Measurements from ENCODE around the gene NME4. TPM values are rescaled to one million over a fixed set of nuclear protein-coding genes. Genes with fewer than 3 reads are reported as not detected.

The NME4 gene
- polyA plus RNA-seq, 2 donors = 40.3 to 41.9 TPM

GRCh38 chr16:441447-441846, 44.4 kb downstream of the NME4 start:
- Histone ChIP-seq H3K27me3 (ENCODE audit: control insufficient read depth in 1 of 2, insufficient read depth in 2 of 2, low read length in 2 of 2) (no peaks in the 10 kb centered on the region), H3K27ac (ENCODE audit: low read depth in 2 of 2, low read length in 1 of 2) (no peak overlapping the region), H3K4me3 (ENCODE audit: low read depth in 1 of 2, low read length in 2 of 2) (no peak overlapping the region), H3K4me1 (ENCODE audit: control insufficient read depth in 2 of 2, insufficient read depth in 2 of 2, low read length in 1 of 2) (no peaks in the 10 kb centered on the region), H3K9me3 (ENCODE audit: control insufficient read depth in 2 of 2, insufficient read depth in 1 of 2, low read depth in 1 of 2, low read length in 1 of 2) (peaks cover 0 to 4% of the 10 kb centered on the region in 2 donors), H3K36me3 (ENCODE audit: control insufficient read depth in 2 of 2, insufficient read depth in 2 of 2, low read length in 1 of 2) (no peaks in the 10 kb centered on the region)
- 90 to 95% methylated on average over 6 of the region's 6 CpGs for WGBS, 2 donors

DNA sequence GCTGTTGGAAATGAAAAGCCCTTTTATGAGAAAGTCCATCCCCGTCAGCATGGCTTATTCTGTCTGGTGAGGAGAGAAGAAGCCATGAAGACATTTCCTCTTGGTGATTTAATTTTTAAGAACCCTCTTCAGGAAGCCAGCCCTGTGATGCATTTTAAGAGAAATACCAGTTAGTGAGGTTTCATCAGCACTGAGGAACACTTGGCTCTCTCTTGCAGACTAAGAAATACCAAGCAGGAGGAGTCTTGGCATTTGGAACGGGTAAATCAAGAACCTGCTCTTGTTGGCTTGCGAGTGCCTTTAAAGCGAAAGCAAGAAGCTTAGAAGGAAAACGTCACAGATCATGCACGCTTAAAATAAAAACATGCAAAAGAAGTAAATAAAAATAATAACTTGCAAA, 46.0 kb downstream of the NME4 start:
- Histone ChIP-seq H3K36me3 (ENCODE audit: control insufficient read depth in 2 of 2, insufficient read depth in 2 of 2, low read length in 1 of 2) (no peaks in the 10 kb centered on the region), H3K4me3 (ENCODE audit: low read depth in 1 of 2, low read length in 2 of 2) (no peak overlapping the region), H3K27ac (ENCODE audit: low read depth in 2 of 2, low read length in 1 of 2) (no peak overlapping the region), H3K4me1 (ENCODE audit: control insufficient read depth in 2 of 2, insufficient read depth in 2 of 2, low read length in 1 of 2) (no peaks in the 10 kb centered on the region), H3K27me3 (ENCODE audit: control insufficient read depth in 1 of 2, insufficient read depth in 2 of 2, low read length in 2 of 2) (no peaks in the 10 kb centered on the region), H3K9me3 (ENCODE audit: control insufficient read depth in 2 of 2, insufficient read depth in 1 of 2, low read depth in 1 of 2, low read length in 1 of 2) (peaks cover 0 to 4% of the 10 kb centered on the region in 2 donors)
- WGBS, 2 donors = 69 to 77% methylated on average over 6 of the region's 6 CpGs

DNA sequence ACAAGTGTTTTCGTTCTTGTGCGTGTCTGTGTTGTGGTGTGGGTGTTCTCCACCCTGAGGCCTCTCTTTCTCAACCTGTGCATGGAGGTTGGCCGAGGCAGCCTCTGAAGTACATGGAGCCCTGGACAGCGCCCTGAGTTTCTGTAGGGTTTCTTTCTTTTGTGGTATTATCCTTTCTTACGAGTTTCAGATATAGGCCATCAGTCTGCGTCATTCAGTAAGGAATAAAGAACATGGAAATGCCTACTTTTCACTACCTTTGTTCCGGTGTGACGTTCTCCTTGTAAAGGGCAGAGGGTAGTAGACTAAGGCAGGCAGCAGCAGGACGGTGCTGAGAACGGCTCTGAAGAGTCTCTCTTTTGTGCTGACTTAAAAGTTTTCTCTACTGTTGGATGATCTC, 47.0 kb downstream of the NME4 start:
- Histone ChIP-seq H3K4me3 (ENCODE audit: low read depth in 1 of 2, low read length in 2 of 2) (no peak overlapping the region), H3K27ac (ENCODE audit: low read depth in 2 of 2, low read length in 1 of 2) (no peak overlapping the region), H3K27me3 (ENCODE audit: control insufficient read depth in 1 of 2, insufficient read depth in 2 of 2, low read length in 2 of 2) (no peaks in the 10 kb centered on the region), H3K4me1 (ENCODE audit: control insufficient read depth in 2 of 2, insufficient read depth in 2 of 2, low read length in 1 of 2) (no peaks in the 10 kb centered on the region), H3K9me3 (ENCODE audit: control insufficient read depth in 2 of 2, insufficient read depth in 1 of 2, low read depth in 1 of 2, low read length in 1 of 2) (peaks cover 0 to 4% of the 10 kb centered on the region in 2 donors), H3K36me3 (ENCODE audit: control insufficient read depth in 2 of 2, insufficient read depth in 2 of 2, low read length in 1 of 2) (no peaks in the 10 kb centered on the region)
- WGBS, 2 donors = 93 to 96% methylated on average over 10 of the region's 10 CpGs

GRCh38 chr16:445566-445965, 48.6 kb downstream of the NME4 start:
- WGBS, 2 donors = 80 to 81% methylated on average over 4 of the region's 4 CpGs
- Histone ChIP-seq H3K27ac (ENCODE audit: low read depth in 2 of 2, low read length in 1 of 2) (no peak overlapping the region), H3K9me3 (ENCODE audit: control insufficient read depth in 2 of 2, insufficient read depth in 1 of 2, low read depth in 1 of 2, low read length in 1 of 2) (peaks cover 0 to 4% of the 10 kb centered on the region in 2 donors), H3K27me3 (ENCODE audit: control insufficient read depth in 1 of 2, insufficient read depth in 2 of 2, low read length in 2 of 2) (no peaks in the 10 kb centered on the region), H3K4me3 (ENCODE audit: low read depth in 1 of 2, low read length in 2 of 2) (no peak overlapping the region), H3K4me1 (ENCODE audit: control insufficient read depth in 2 of 2, insufficient read depth in 2 of 2, low read length in 1 of 2) (peaks cover 0 to 2% of the 10 kb centered on the region in 2 donors), H3K36me3 (ENCODE audit: control insufficient read depth in 2 of 2, insufficient read depth in 2 of 2, low read length in 1 of 2) (no peaks in the 10 kb centered on the region)

Other genes starting within 250 kb of the NME4 start
- gene HBZ, start 244.6 kb upstream of the NME4 start, polyA plus RNA-seq = not detected
- not detected for gene HBM, start 231.2 kb upstream of the NME4 start, polyA plus RNA-seq
- 1 to 10 TPM in 1 of 2 donors, under 1 TPM in 1; 0.49 to 1.4 TPM for gene HBA2, start 224.3 kb upstream of the NME4 start, polyA plus RNA-seq
- under 1 TPM; 0.47 to 0.55 TPM for gene HBA1, start 220.5 kb upstream of the NME4 start, polyA plus RNA-seq
- gene HBQ1, start 216.7 kb upstream of the NME4 start, polyA plus RNA-seq = not detected
- 100 to 1,000 TPM in 1 of 2 donors, 10 to 100 TPM in 1; 37.0 to 102 TPM for gene LUC7L, start 167.8 kb upstream of the NME4 start, polyA plus RNA-seq
- gene FAM234A, start 162.4 kb upstream of the NME4 start, polyA plus RNA-seq = 10 to 100 TPM; 35.9 to 39.6 TPM
- gene RGS11, start 121.3 kb upstream of the NME4 start, polyA plus RNA-seq = 1 to 10 TPM; 6.3 to 7.9 TPM
- under 1 TPM; 0.24 to 0.33 TPM for gene ARHGDIG, start 116.6 kb upstream of the NME4 start, polyA plus RNA-seq
- gene PDIA2, start 114.0 kb upstream of the NME4 start, polyA plus RNA-seq = under 1 TPM; 0.27 to 0.53 TPM
- gene AXIN1, start 44.5 kb upstream of the NME4 start, polyA plus RNA-seq = 10 to 100 TPM; 11.9 to 16.7 TPM
- 10 to 100 TPM; 54.5 to 75.9 TPM for gene MRPL28, start 26.7 kb upstream of the NME4 start, polyA plus RNA-seq
- gene PGAP6, start 15.2 kb upstream of the NME4 start, polyA plus RNA-seq = 10 to 100 TPM; 30.3 to 44.3 TPM
- 10 to 100 TPM; 15.0 to 24.2 TPM for gene DECR2, start 4.7 kb downstream of the NME4 start, polyA plus RNA-seq
- gene RAB11FIP3, start 28.4 kb downstream of the NME4 start, polyA plus RNA-seq = 10 to 100 TPM in 1 of 2 donors, 1 to 10 TPM in 1; 9.1 to 10.6 TPM
- 10 to 100 TPM; 28.4 to 47.6 TPM for gene CAPN15, start 130.5 kb downstream of the NME4 start, polyA plus RNA-seq
- gene PRR35, start 163.2 kb downstream of the NME4 start, polyA plus RNA-seq = under 1 TPM; 0.01 to 0.24 TPM
- gene NHLRC4, start 169.8 kb downstream of the NME4 start, polyA plus RNA-seq = under 1 TPM; 0.11 to 0.16 TPM
- gene PIGQ, start 172.8 kb downstream of the NME4 start, polyA plus RNA-seq = 10 to 100 TPM; 22.8 to 40.1 TPM
- gene RAB40C, start 192.9 kb downstream of the NME4 start, polyA plus RNA-seq = 10 to 100 TPM; 18.1 to 42.4 TPM
- 1 to 10 TPM in 1 of 2 donors, under 1 TPM in 1; 0.11 to 1.5 TPM for gene WFIKKN1, start 233.8 kb downstream of the NME4 start, polyA plus RNA-seq
- gene METTL26, start 239.1 kb downstream of the NME4 start, polyA plus RNA-seq = 10 to 100 TPM; 73.2 to 94.3 TPM
- 10 to 100 TPM; 23.9 to 31.4 TPM for gene MCRIP2, start 244.6 kb downstream of the NME4 start, polyA plus RNA-seq